HepG2 (cell line): ENCODE measurements around the gene ARHGEF40. TPM values are rescaled to one million over a fixed set of nuclear protein-coding genes. Genes with fewer than 3 reads are reported as not detected.

Source experiments
- ATAC-seq: fragments of 200-7000 bp; cut with Tn5 transposase; 3 replicates; pipeline ENCODE4 v1.9.1; 2020; ENCODE audit warnings: mild to moderate bottlenecking, moderate library complexity
- BruUV-seq: library from RNA; stranded (reverse); fragments of 400-500 nt; replicated peaks from 2 replicates; lab custom pipeline; 2021; lab: Mats Ljungman, UMichigan
- CTCF ChIA-PET: fragments of 300-600 bp; formaldehyde crosslinking; extraction: SDS; loops from one replicate; lab custom pipeline; 2021; ENCODE audit warnings: low total read pairs, inconsistent platforms, low intra/inter-chr PET ratio; lab: Yijun Ruan, JAX
- POLR2A ChIA-PET: fragments of 350-600 bp; sonication (Branson Sonifier 250); formaldehyde crosslinking; loops from one replicate; lab custom pipeline; 2020; ENCODE audit warnings: antibody characterized with exemption, inconsistent platforms; lab: Yijun Ruan, JAX
- DNase-seq: peaks from one replicate; pipeline ENCODE4 v3.0.0-alpha.2; 2015; ENCODE audit warnings: low spot score
- FAIRE-seq: peaks from 3 replicates; lab custom pipeline; 2011; peaks lifted over from hg19 to GRCh38; lab: Jason Lieb, UNC
- H2AFZ ChIP-seq: one replicate; pipeline ENCODE4 v1.6.1; 2011; ENCODE audit warnings: low read length, inconsistent platforms
- H3K27ac ChIP-seq: fragments of 300-600 bp; 3 replicates; pipeline ENCODE4 v1.8.0; 2011; ENCODE audit warnings: mixed run types, mild to moderate bottlenecking, mixed read lengths, low read length, inconsistent platforms; ENCODE audit not compliant: insufficient read depth; ENCODE audit errors: extremely low read length
- H3K27me3 ChIP-seq, 2 experiments: fragments of 200-600 bp in 1 of 2; 2 replicates in 1 of 2; 3 replicates in 1 of 2; pipeline versions ENCODE4 v1.6.0 to v1.8.0; 2011; ENCODE audit warnings: low read length in 2 of 2, mild to moderate bottlenecking in 2 of 2, moderate library complexity in 2 of 2, inconsistent platforms in 1 of 2; ENCODE audit not compliant: insufficient read depth in 2 of 2, control insufficient read depth in 1 of 2
- H3K36me3 ChIP-seq, 2 experiments: fragments of 200-600 bp in 1 of 2; replicated peaks in 1 of 2; 2 replicates in 1 of 2; 3 replicates in 1 of 2; pipeline versions ENCODE4 v1.5.1 to v1.8.0; 2011; ENCODE audit warnings: low read length in 2 of 2, inconsistent platforms in 1 of 2; ENCODE audit not compliant: insufficient read depth in 2 of 2, control insufficient read depth in 1 of 2
- H3K4me1 ChIP-seq: 2 replicates; pipeline ENCODE4 v1.5.1; 2012; ENCODE audit warnings: low read length, inconsistent platforms; ENCODE audit not compliant: insufficient read depth
- H3K4me2 ChIP-seq: 2 replicates; pipeline ENCODE4 v1.6.0; 2011; ENCODE audit warnings: low read depth, low read length, inconsistent platforms
- H3K4me3 ChIP-seq, 3 experiments: fragments of 200-600 bp in 1 of 3; sonication (generic), shearing (Covaris generic) in 1 of 3; replicated peaks in 1 of 3; 2 replicates each; pipeline ENCODE4 v1.5.1; 2011 to 2016; ENCODE audit warnings: low read length in 3 of 3, inconsistent platforms in 2 of 3, low read depth in 2 of 3, mild to moderate bottlenecking in 2 of 3, control low read depth in 1 of 3, mixed read lengths in 1 of 3; ENCODE audit not compliant: insufficient read depth in 1 of 3
- H3K79me2 ChIP-seq: one replicate; pipeline ENCODE4 v1.6.1; 2011; ENCODE audit warnings: low read length, inconsistent platforms; ENCODE audit not compliant: insufficient read depth
- H3K9ac ChIP-seq: 2 replicates; pipeline ENCODE4 v1.6.0; 2011; ENCODE audit warnings: mild to moderate bottlenecking, low read depth, low read length, inconsistent platforms; ENCODE audit not compliant: insufficient read depth
- H3K9me3 ChIP-seq: 2 replicates; pipeline ENCODE4 v1.5.1; 2012; ENCODE audit warnings: mild to moderate bottlenecking, low read length
- H4K20me1 ChIP-seq: 2 replicates; pipeline ENCODE4 v1.6.0; 2011; ENCODE audit warnings: inconsistent platforms, mild to moderate bottlenecking, low read length, moderate library complexity; ENCODE audit not compliant: insufficient read depth
- ATF7-NPFF ChIP-seq: sonication (generic); formaldehyde crosslinking; IDR thresholded peaks from 2 replicates; pipeline ENCODE4 v1.8.1; 2023; ENCODE audit warnings: mild to moderate bottlenecking, low read depth, missing genetic modification reagents, moderate library complexity
- HOXA5 ChIP-seq: sonication (generic); formaldehyde crosslinking; IDR thresholded peaks from 2 replicates; pipeline ENCODE4 v1.4.0; 2020; ENCODE audit warnings: missing genetic modification reagents
- MTA3 ChIP-seq: sonication (generic); formaldehyde crosslinking; IDR thresholded peaks from 2 replicates; pipeline ENCODE4 v1.4.0; 2020; ENCODE audit warnings: missing genetic modification reagents
- NRL ChIP-seq: sonication (generic); formaldehyde crosslinking; IDR thresholded peaks from 2 replicates; pipeline ENCODE4 v1.5.0; 2020; ENCODE audit warnings: missing genetic modification reagents, mild to moderate bottlenecking, moderate library complexity, borderline replicate concordance
- PPARG ChIP-seq: conservative IDR thresholded peaks from 2 replicates; pipeline ENCODE4 v1.6.1; 2016; ENCODE audit warnings: missing biosample characterization, missing genetic modification reagents
- SAP130 ChIP-seq: IDR thresholded peaks from 2 replicates; pipeline ENCODE4 v1.6.1; 2016; ENCODE audit warnings: low read depth
- SUZ12 ChIP-seq: fragments of 150-350 bp; IDR thresholded peaks from 2 replicates; pipeline ENCODE4 v1.6.1; 2014; ENCODE audit warnings: low read depth, low read length
- SYNCRIP ChIP-seq: fragments of 200-400 bp; formaldehyde crosslinking; IDR thresholded peaks from 2 replicates; pipeline ENCODE4 v1.6.1; 2018; ENCODE audit warnings: mild to moderate bottlenecking, low read depth, low read length; ENCODE audit not compliant: insufficient read depth
- TSC22D2 ChIP-seq: sonication (generic); formaldehyde crosslinking; IDR thresholded peaks from 2 replicates; pipeline ENCODE4 v1.5.1; 2020; ENCODE audit warnings: missing genetic modification reagents, mild to moderate bottlenecking, borderline replicate concordance
- ZFP1 ChIP-seq: IDR thresholded peaks from 2 replicates; pipeline ENCODE4 v1.6.1; 2016
- ZNF326 ChIP-seq: sonication (generic); formaldehyde crosslinking; IDR thresholded peaks from 2 replicates; pipeline ENCODE4 v1.4.0; 2020; ENCODE audit warnings: missing genetic modification reagents, borderline replicate concordance
- ZNF451 ChIP-seq: sonication (generic); formaldehyde crosslinking; IDR thresholded peaks from 2 replicates; pipeline ENCODE4 v1.5.0; 2020; ENCODE audit warnings: mild to moderate bottlenecking, missing genetic modification reagents
- ZNF460 ChIP-seq: sonication (generic); formaldehyde crosslinking; IDR thresholded peaks from 2 replicates; pipeline ENCODE4 v1.5.1; 2020; ENCODE audit warnings: missing genetic modification reagents, mild to moderate bottlenecking, borderline replicate concordance
- ZNF788 ChIP-seq: sonication (generic); formaldehyde crosslinking; IDR thresholded peaks from 2 replicates; pipeline ENCODE4 v1.5.0; 2020; ENCODE audit warnings: mild to moderate bottlenecking, missing genetic modification reagents, borderline replicate concordance
- ZSCAN31 ChIP-seq: sonication (generic); formaldehyde crosslinking; IDR thresholded peaks from 2 replicates; pipeline ENCODE4 v1.5.0; 2020; ENCODE audit warnings: low read depth, mild to moderate bottlenecking, missing genetic modification reagents
- WGBS: methylation state at CpG from one replicate; pipeline ENCODE4 v1.1.6; 2017; ENCODE audit warnings: low lambda C conversion rate; 5-methylcytosine and 5-hydroxymethylcytosine counted together
- in situ Hi-C: cut with HindIII; loops from 2 replicates; pipeline ENCODE4 v1.10.0; 2017; ENCODE audit warnings: low pct_unique_long_range_greater_than_20kb; ENCODE audit not compliant: extremely low pct_ligation_motif_present
- intact Hi-C: fragments of 100-400 bp; cut with micrococcal nuclease; formaldehyde crosslinking; loops from one replicate; pipeline ENCODE4 v1.10.0; 2022; ENCODE audit not compliant: unreplicated experiment
- polyA plus RNA-seq, 8 experiments: library from polyadenylated mRNA; depleted of rRNA in 3 of 8; stranded (reverse) in 7 of 8; unstranded in 1 of 8; fragments of >200 nt; fragmentation: Illumina TruSeq in 4 of 8; extraction: Trizol in 4 of 8; gene quantifications; 2 replicates each; pipeline versions ENCODE4 v1.2.1 to v1.2.3, GENCODE V29; 2011 to 2016; ENCODE audit warnings: low read depth in 4 of 8, missing spikeins in 1 of 8, mixed read lengths in 1 of 8; ENCODE audit not compliant: insufficient read depth in 1 of 8
- total RNA-seq, 5 experiments: library from RNA; depleted of rRNA; stranded (reverse); fragments of >200 nt; fragmentation: Illumina TruSeq; extraction: Trizol; gene quantifications; 2 replicates each; pipeline ENCODE4 v1.2.3, GENCODE V29; 2016; ENCODE audit warnings: low read depth in 1 of 5
- TF ChIP-seq, protein P1 (sequence below): sonication (generic); formaldehyde crosslinking; IDR thresholded peaks from 2 replicates; pipeline ENCODE4 v1.4.0; 2020; ENCODE audit warnings: missing genetic modification reagents, borderline replicate concordance

ARHGEF40 gene
- total and polyA plus RNA-seq, 2 of the 13 experiments (the other 11 are each of a cell fraction or from before 2014, with no cell fraction given), result 28.1 to 78.1 TPM

DNA sequence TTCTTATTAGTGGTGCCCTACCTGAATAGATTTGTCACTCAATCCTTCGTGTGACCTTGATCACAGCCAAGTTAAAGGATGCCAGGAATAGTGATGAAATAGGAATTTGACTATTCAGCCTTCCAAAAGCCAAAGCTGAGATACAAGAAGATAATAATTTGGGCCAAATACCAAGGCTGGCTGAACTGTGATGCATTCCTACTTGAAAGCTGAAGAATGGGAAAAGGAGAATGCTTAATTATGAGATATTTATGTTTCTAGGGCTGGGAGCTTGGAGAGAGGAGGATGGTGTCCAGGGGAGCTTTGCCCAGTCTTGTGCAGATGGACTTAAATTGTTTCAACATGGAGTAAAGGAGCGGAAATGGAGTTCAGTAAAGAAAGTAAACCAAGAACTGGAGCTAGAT is 22.7 kb upstream of the ARHGEF40 start:
- in situ Hi-C loops, result no loop called here
- ChIA-PET POLR2A (interaction anchor here (0.7 to 4.9 kb wide), 10 partner anchors 8 to 365 kb away, joined by 4 to 26 read pairs (median 7); partner anchors contain the start of genes ARHGEF40 and NDRG2), CTCF (no interaction called here)
- intact Hi-C loops, result no loop called here
- no TSS peak for BruUV-seq
- 95% methylated on average over 2 of the region's 2 CpGs for WGBS
- Histone ChIP-seq H3K79me2 (no peaks in the 10 kb centered on the region), H3K4me2 (no peak overlapping the region), H3K27ac (peak overlapping the region; percentile 33), H3K27me3 (no peaks in the 10 kb centered on the region), H3K9ac (no peak overlapping the region), H3K36me3 (no peaks in the 10 kb centered on the region), H3K9me3 (no peaks in the 10 kb centered on the region), H4K20me1 (no peaks in the 10 kb centered on the region), H2AFZ (no peak overlapping the region), H3K4me1 (peaks cover 83% of the 10 kb centered on the region), H3K4me3 (no peak overlapping the region)
- TF ChIP-seq ZNF460, result no peak
- TF ChIP-seq, protein P1, sequence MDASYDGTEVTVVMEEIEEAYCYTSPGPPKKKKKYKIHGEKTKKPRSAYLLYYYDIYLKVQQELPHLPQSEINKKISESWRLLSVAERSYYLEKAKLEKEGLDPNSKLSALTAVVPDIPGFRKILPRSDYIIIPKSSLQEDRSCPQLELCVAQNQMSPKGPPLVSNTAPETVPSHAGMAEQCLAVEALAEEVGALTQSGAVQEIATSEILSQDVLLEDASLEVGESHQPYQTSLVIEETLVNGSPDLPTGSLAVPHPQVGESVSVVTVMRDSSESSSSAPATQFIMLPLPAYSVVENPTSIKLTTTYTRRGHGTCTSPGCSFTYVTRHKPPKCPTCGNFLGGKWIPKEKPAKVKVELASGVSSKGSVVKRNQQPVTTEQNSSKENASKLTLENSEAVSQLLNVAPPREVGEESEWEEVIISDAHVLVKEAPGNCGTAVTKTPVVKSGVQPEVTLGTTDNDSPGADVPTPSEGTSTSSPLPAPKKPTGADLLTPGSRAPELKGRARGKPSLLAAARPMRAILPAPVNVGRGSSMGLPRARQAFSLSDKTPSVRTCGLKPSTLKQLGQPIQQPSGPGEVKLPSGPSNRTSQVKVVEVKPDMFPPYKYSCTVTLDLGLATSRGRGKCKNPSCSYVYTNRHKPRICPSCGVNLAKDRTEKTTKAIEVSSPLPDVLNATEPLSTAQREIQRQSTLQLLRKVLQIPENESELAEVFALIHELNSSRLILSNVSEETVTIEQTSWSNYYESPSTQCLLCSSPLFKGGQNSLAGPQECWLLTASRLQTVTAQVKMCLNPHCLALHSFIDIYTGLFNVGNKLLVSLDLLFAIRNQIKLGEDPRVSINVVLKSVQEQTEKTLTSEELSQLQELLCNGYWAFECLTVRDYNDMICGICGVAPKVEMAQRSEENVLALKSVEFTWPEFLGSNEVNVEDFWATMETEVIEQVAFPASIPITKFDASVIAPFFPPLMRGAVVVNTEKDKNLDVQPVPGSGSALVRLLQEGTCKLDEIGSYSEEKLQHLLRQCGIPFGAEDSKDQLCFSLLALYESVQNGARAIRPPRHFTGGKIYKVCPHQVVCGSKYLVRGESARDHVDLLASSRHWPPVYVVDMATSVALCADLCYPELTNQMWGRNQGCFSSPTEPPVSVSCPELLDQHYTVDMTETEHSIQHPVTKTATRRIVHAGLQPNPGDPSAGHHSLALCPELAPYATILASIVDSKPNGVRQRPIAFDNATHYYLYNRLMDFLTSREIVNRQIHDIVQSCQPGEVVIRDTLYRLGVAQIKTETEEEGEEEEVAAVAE (CRISPR knock-in tag), result no peak
- no peak for TF ChIP-seq PPARG (CRISPR knock-in tag)
- TF ChIP-seq SUZ12, result no peak
- TF ChIP-seq ATF7-NPFF (CRISPR knock-in tag), result no peak
- TF ChIP-seq HOXA5 (CRISPR knock-in tag), result no peak
- TF ChIP-seq MTA3 (CRISPR knock-in tag), result no peak
- TF ChIP-seq SAP130 (CRISPR knock-in tag), result no peak
- TF ChIP-seq ZSCAN31, result no peak
- TF ChIP-seq ZFP1, result no peak
- no peak for TF ChIP-seq NRL (CRISPR knock-in tag)
- no peak for TF ChIP-seq SYNCRIP
- TF ChIP-seq ZNF326 (CRISPR knock-in tag), result no peak
- no peak for TF ChIP-seq TSC22D2
- TF ChIP-seq ZNF788, result no peak
- no peak for TF ChIP-seq ZNF451 (CRISPR knock-in tag)
- ATAC-seq (no peak), FAIRE-seq (no peak), DNase-seq (no peak)
